HL-60 (cell line): ENCODE results near the gene UCP2.
"Not testable (repeated sequence)": the region's sequence is repeated elsewhere in the genome, so short reads cannot be mapped to it uniquely, and the experiment has no call there.

ENCODE experiments used
- DNase-seq, 2 experiments: peaks; one replicate each; pipeline ENCODE4 v3.0.0-alpha.2; 2010 to 2020; ENCODE audit warnings: low read depth in 1 of 2, low spot score in 1 of 2
- H3K27ac ChIP-seq: fragments of 250-450 bp; sonication (Bioruptor Pico); replicated peaks from 2 replicates; pipeline ENCODE4 v1.5.1; 2020; ENCODE audit warnings: mild to moderate bottlenecking, moderate library complexity
- H3K27me3 ChIP-seq: fragments of 250-450 bp; sonication (Bioruptor Pico); 2 replicates; pipeline ENCODE4 v1.5.1; 2021; ENCODE audit warnings: mild to moderate bottlenecking, moderate library complexity; ENCODE audit not compliant: insufficient read depth, poor library complexity, severe bottlenecking
- H3K4me3 ChIP-seq: replicated peaks from 2 replicates; pipeline ENCODE4 v1.5.1; 2011; ENCODE audit warnings: mild to moderate bottlenecking, control low read depth, low read length; ENCODE audit not compliant: insufficient read depth
- GABPA ChIP-seq: IDR thresholded peaks from 2 replicates; pipeline ENCODE4 v1.6.1; 2012; ENCODE audit warnings: low read depth
- POLR2AphosphoS5 ChIP-seq: IDR thresholded peaks from 2 replicates; pipeline ENCODE4 v1.6.1; 2012; ENCODE audit warnings: low read depth
- SPI1 ChIP-seq: IDR thresholded peaks from 2 replicates; pipeline ENCODE4 v1.6.1; 2012; ENCODE audit warnings: low read depth, mild to moderate bottlenecking, borderline replicate concordance
- TF ChIP-seq, protein P1 (sequence below): IDR thresholded peaks from 2 replicates; pipeline ENCODE4 v1.6.1; 2012; ENCODE audit warnings: low read depth; ENCODE audit not compliant: insufficient replicate concordance
- TF ChIP-seq, protein P2 (sequence below): IDR thresholded peaks from one replicate; pipeline ENCODE4 v1.5.1; 2011; ENCODE audit warnings: low read length, control low read depth, inconsistent platforms; ENCODE audit not compliant: insufficient read depth

Gene UCP2

DNA sequence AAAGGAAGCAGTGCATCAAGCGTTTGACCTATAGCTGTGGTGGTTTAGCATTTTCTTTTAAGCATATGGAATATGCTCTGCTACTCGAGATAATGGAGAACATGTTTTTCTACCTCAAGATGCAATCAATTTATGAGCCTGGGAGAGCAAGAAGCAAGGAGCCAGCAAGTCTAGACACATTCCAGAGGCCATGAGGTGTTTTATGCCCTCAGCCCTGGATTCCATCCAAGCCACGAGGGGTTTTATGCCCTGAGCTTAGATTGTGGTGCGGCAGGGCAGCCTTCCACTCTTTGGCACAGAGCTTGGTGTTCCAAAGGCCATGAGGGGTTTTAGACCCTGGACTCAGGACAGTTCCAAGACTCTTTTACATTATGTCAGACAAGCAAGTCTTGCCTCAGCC lies 43.5 kb downstream of the UCP2 start:
- Histone ChIP-seq H3K27me3 (no peaks in the 10 kb centered on the region), H3K27ac (no peak overlapping the region), H3K4me3 (no peak overlapping the region)
- no peak for TF ChIP-seq POLR2AphosphoS5
- no peak for TF ChIP-seq GABPA
- TF ChIP-seq, protein P1, sequence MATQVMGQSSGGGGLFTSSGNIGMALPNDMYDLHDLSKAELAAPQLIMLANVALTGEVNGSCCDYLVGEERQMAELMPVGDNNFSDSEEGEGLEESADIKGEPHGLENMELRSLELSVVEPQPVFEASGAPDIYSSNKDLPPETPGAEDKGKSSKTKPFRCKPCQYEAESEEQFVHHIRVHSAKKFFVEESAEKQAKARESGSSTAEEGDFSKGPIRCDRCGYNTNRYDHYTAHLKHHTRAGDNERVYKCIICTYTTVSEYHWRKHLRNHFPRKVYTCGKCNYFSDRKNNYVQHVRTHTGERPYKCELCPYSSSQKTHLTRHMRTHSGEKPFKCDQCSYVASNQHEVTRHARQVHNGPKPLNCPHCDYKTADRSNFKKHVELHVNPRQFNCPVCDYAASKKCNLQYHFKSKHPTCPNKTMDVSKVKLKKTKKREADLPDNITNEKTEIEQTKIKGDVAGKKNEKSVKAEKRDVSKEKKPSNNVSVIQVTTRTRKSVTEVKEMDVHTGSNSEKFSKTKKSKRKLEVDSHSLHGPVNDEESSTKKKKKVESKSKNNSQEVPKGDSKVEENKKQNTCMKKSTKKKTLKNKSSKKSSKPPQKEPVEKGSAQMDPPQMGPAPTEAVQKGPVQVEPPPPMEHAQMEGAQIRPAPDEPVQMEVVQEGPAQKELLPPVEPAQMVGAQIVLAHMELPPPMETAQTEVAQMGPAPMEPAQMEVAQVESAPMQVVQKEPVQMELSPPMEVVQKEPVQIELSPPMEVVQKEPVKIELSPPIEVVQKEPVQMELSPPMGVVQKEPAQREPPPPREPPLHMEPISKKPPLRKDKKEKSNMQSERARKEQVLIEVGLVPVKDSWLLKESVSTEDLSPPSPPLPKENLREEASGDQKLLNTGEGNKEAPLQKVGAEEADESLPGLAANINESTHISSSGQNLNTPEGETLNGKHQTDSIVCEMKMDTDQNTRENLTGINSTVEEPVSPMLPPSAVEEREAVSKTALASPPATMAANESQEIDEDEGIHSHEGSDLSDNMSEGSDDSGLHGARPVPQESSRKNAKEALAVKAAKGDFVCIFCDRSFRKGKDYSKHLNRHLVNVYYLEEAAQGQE, result no peak
- TF ChIP-seq SPI1, result no peak
- TF ChIP-seq, protein P2, sequence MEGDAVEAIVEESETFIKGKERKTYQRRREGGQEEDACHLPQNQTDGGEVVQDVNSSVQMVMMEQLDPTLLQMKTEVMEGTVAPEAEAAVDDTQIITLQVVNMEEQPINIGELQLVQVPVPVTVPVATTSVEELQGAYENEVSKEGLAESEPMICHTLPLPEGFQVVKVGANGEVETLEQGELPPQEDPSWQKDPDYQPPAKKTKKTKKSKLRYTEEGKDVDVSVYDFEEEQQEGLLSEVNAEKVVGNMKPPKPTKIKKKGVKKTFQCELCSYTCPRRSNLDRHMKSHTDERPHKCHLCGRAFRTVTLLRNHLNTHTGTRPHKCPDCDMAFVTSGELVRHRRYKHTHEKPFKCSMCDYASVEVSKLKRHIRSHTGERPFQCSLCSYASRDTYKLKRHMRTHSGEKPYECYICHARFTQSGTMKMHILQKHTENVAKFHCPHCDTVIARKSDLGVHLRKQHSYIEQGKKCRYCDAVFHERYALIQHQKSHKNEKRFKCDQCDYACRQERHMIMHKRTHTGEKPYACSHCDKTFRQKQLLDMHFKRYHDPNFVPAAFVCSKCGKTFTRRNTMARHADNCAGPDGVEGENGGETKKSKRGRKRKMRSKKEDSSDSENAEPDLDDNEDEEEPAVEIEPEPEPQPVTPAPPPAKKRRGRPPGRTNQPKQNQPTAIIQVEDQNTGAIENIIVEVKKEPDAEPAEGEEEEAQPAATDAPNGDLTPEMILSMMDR, result no peak
- DNase-seq, result no peak

DNA sequence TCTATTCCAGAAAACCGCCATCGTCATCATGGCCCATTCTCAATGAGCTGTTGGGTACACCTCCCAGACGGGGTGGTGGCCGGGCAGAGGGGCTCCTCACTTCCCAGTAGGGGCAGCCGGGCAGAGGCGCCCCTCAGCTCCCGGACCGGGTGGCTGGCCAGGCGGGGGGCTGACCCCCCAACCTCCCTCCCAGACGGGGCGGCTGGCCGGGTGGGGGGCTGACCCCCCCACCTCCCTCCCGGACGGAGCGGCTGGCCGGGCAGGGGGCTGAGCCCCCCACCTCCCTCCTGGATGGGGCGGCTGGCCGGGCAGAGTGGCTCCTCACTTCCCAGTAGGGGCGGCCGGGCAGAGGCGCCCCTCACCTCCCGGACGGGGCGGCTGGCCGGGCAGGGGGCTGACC lies 46.6 kb downstream of the UCP2 start:
- H3K27me3 ChIP-seq, H3K27ac ChIP-seq, DNase-seq, H3K4me3 ChIP-seq: not testable (repeated sequence)

DNA sequence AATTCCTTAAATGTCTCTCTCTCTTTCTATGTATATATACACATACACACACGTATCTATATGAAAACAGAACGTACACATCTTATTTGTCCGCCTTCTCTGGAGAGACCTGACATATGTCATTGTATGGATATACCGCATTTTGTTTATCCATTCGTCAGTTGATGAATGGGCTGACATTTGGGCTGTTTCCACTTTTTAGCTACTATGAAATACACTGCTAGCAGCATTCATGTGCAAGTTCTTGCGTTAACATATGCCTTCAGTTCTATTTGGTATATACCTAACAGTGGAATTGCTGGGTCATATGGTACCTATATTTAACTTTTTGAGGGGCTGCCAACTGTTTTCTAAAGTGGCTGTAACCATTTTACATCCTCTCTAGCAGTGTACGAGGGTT lies 49.9 kb downstream of the UCP2 start:
- no peak for DNase-seq
- Histone ChIP-seq H3K27ac (no peak overlapping the region), H3K4me3 (no peak overlapping the region), H3K27me3 (no peaks in the 10 kb centered on the region)
- TF ChIP-seq SPI1 (no peak), GABPA (no peak), POLR2AphosphoS5 (no peak)
- TF ChIP-seq, protein P2, result no peak
- TF ChIP-seq, protein P1, result no peak

DNA sequence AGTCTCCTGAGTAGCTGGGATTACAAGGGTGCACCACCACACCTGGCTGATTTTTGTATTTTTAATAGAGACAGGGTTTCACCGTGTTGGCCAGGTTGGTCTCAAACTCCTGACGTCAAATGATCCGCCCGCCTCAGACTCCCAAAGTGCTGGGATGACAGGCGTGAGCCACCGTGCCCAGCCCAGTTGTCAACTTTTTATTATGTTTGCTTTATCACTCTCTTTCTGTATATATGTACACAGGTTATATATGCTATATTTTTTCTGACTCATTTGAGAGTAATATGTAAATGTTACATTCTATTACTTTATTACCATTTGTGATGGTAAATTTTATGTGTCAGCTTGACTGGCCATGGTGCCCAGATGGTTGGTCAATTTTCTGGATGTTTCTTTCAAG lies 50.7 kb downstream of the UCP2 start:
- H3K27ac ChIP-seq, result no peak overlapping the region

More for the DNA sequence above, 50.7 kb downstream of the UCP2 start:
- DNase-seq, result no peak
- TF ChIP-seq, protein P2, result no peak
- TF ChIP-seq GABPA (no peak), POLR2AphosphoS5 (no peak), SPI1 (no peak)
- TF ChIP-seq, protein P1, result no peak
- Histone ChIP-seq H3K27me3 (no peaks in the 10 kb centered on the region), H3K4me3 (no peak overlapping the region)
